Endothelial cell of umbilical vein (primary cell): ENCODE results near the gene PRKD2. TPM values are rescaled to one million over a fixed set of nuclear protein-coding genes. Genes with fewer than 3 reads are reported as not detected.

Experiments used
- BruUV-seq: library from RNA; stranded (reverse); fragments of 400-500 nt; replicated peaks from 2 replicates; lab custom pipeline; 2021; lab: Mats Ljungman, UMichigan
- CTCF ChIA-PET: fragments of 300-600, 350-600 bp; sonication (Branson Sonifier 250); formaldehyde crosslinking; loops from one replicate; lab custom pipeline; 2021; ENCODE audit warnings: antibody characterized with exemption, inconsistent platforms; lab: Charles Lee
- POLR2A ChIA-PET: fragments of 300-600, 350-600 bp; sonication (Branson Sonifier 250); formaldehyde crosslinking; loops from one replicate; lab custom pipeline; 2021; ENCODE audit warnings: antibody characterized with exemption, inconsistent platforms; lab: Charles Lee
- DNase-seq: peaks from one replicate; pipeline ENCODE4 v3.0.0-alpha.2; 2011; ENCODE audit warnings: low read depth, low spot score
- FAIRE-seq: peaks from 2 replicates; lab custom pipeline; 2011; peaks lifted over from hg19 to GRCh38; lab: Jason Lieb, UNC
- H2AFZ ChIP-seq: 2 replicates; pipeline ENCODE4 v1.6.0; 2012; ENCODE audit warnings: low read depth, low read length, control low read depth, inconsistent platforms
- H3K27ac ChIP-seq: 2 replicates; pipeline ENCODE4 v1.5.1; 2011; ENCODE audit warnings: low read depth, mild to moderate bottlenecking, control low read depth, low read length, moderate library complexity; ENCODE audit not compliant: insufficient read depth
- H3K27me3 ChIP-seq, 2 experiments: 2 replicates each; pipeline versions ENCODE4 v1.6.0 to v1.6.1; 2011; ENCODE audit warnings: low read length in 2 of 2, mixed read lengths in 1 of 2; ENCODE audit not compliant: control insufficient read depth in 2 of 2, insufficient read depth in 2 of 2
- H3K36me3 ChIP-seq, 2 experiments: 2 replicates in 1 of 2; 3 replicates in 1 of 2; pipeline ENCODE4 v1.5.1; 2011; ENCODE audit warnings: low read length in 2 of 2, mild to moderate bottlenecking in 1 of 2, moderate library complexity in 1 of 2; ENCODE audit not compliant: control insufficient read depth in 2 of 2, insufficient read depth in 2 of 2; ENCODE audit errors: extremely low read depth in 1 of 2
- H3K4me1 ChIP-seq: 3 replicates; pipeline ENCODE4 v1.5.1; 2011; ENCODE audit warnings: mild to moderate bottlenecking, low read length; ENCODE audit not compliant: control insufficient read depth, insufficient read depth; ENCODE audit errors: extremely low read depth
- H3K4me2 ChIP-seq: 2 replicates; pipeline ENCODE4 v1.6.1; 2011; ENCODE audit warnings: low read length, control low read depth, mixed read lengths; ENCODE audit not compliant: insufficient read depth
- H3K4me3 ChIP-seq, 3 experiments: fragments of 200-600 bp in 1 of 3; sonication (generic), shearing (Covaris generic) in 1 of 3; replicated peaks in 1 of 3; 2 replicates each; pipeline ENCODE4 v1.5.1; 2011 to 2016; ENCODE audit warnings: control low read depth in 3 of 3, low read length in 3 of 3, mild to moderate bottlenecking in 2 of 3, inconsistent platforms in 1 of 3, low read depth in 1 of 3, moderate library complexity in 1 of 3; ENCODE audit not compliant: insufficient read depth in 1 of 3
- H3K79me2 ChIP-seq: 2 replicates; pipeline ENCODE4 v1.6.0; 2012; ENCODE audit warnings: low read length, inconsistent platforms; ENCODE audit not compliant: control insufficient read depth, insufficient read depth
- H3K9ac ChIP-seq: replicated peaks from 2 replicates; pipeline ENCODE3; 2011; ENCODE audit warnings: low read length, control low read depth; ENCODE audit not compliant: insufficient read depth; ENCODE audit errors: extremely low read depth
- H3K9me1 ChIP-seq: replicated peaks from 3 replicates; pipeline ENCODE4 v1.6.0; 2011; ENCODE audit warnings: mild to moderate bottlenecking, low read length; ENCODE audit not compliant: control insufficient read depth, insufficient read depth; ENCODE audit errors: extremely low read depth
- H3K9me3 ChIP-seq: replicated peaks from 2 replicates; pipeline ENCODE4 v1.5.1; 2012; ENCODE audit warnings: low read length, inconsistent platforms; ENCODE audit not compliant: control insufficient read depth, insufficient read depth
- H4K20me1 ChIP-seq: replicated peaks from 2 replicates; pipeline ENCODE3; 2011; ENCODE audit warnings: mild to moderate bottlenecking, low read length; ENCODE audit not compliant: control insufficient read depth, insufficient read depth; ENCODE audit errors: extremely low read depth
- EZH2 ChIP-seq: IDR thresholded peaks from 2 replicates; pipeline ENCODE4 v1.6.1; 2012; ENCODE audit warnings: borderline replicate concordance, low read depth, mild to moderate bottlenecking, moderate library complexity, low read length, inconsistent platforms; ENCODE audit not compliant: severe bottlenecking
- FOS ChIP-seq: IDR thresholded peaks from 2 replicates; pipeline ENCODE4 v1.6.1; 2011; ENCODE audit warnings: mild to moderate bottlenecking, low read length, moderate library complexity, borderline replicate concordance; ENCODE audit not compliant: insufficient read depth
- GATA2 ChIP-seq: IDR thresholded peaks from 2 replicates; pipeline ENCODE4 v1.7.0; 2011; ENCODE audit warnings: low read depth, mild to moderate bottlenecking, moderate library complexity, mixed read lengths, low read length; ENCODE audit not compliant: insufficient read length, insufficient read depth
- JUN ChIP-seq: IDR thresholded peaks from 2 replicates; pipeline ENCODE4 v1.6.1; 2011; ENCODE audit warnings: borderline replicate concordance, low read depth; ENCODE audit not compliant: insufficient read length, insufficient read depth
- MYC ChIP-seq: IDR thresholded peaks from one replicate; pipeline ENCODE4 v1.6.1; 2011; ENCODE audit warnings: mild to moderate bottlenecking, low read depth, low read length
- POLR2A ChIP-seq: IDR thresholded peaks from 2 replicates; pipeline ENCODE4 v1.6.1; 2012; ENCODE audit warnings: low read depth, mild to moderate bottlenecking, control low read depth, low read length
- POLR2AphosphoS5 ChIP-seq: IDR thresholded peaks from 2 replicates; pipeline ENCODE4 v1.6.1; 2012; ENCODE audit warnings: low read depth, mild to moderate bottlenecking, control low read depth, low read length, moderate library complexity; ENCODE audit not compliant: insufficient read depth
- dilution Hi-C: fragments of 300-500 bp; cut with MboI; formaldehyde crosslinking; loops from one replicate; pipeline ENCODE4 v1.15.0; 2019; ENCODE audit warnings: low sequenced_read_pairs; ENCODE audit not compliant: extremely low pct_ligation_motif_present
- intact Hi-C: fragments of 100-400 bp; cut with micrococcal nuclease; formaldehyde crosslinking; loops from one replicate; pipeline ENCODE4 v1.10.0; 2022
- polyA plus RNA-seq, 4 experiments: library from polyadenylated mRNA; depleted of rRNA in 3 of 4; stranded (reverse) in 3 of 4; unstranded in 1 of 4; fragments of >200 nt; gene quantifications; 2 replicates each; pipeline versions ENCODE4 v1.2.1 to v1.2.3, GENCODE V29; 2011 to 2012; ENCODE audit warnings: missing spikeins in 1 of 4
- total RNA-seq: library from RNA; stranded (reverse); gene quantifications from 2 replicates; pipeline ENCODE4 v1.2.3, GENCODE V29; 2021
- TF ChIP-seq, protein P1 (sequence below): IDR thresholded peaks from 2 replicates; pipeline ENCODE4 v1.6.1; 2011; ENCODE audit not compliant: insufficient read depth, insufficient read length
- TF ChIP-seq, protein P2 (sequence below), 2 donors: IDR thresholded peaks; 1 replicate in 1 of 2; 2 replicates in 1 of 2; pipeline ENCODE4 v1.5.1; 2011; ENCODE audit warnings: low read length in 2 of 2, mild to moderate bottlenecking in 2 of 2, moderate library complexity in 2 of 2, control low read depth in 1 of 2, inconsistent platforms in 1 of 2, low read depth in 1 of 2; ENCODE audit not compliant: insufficient read depth in 1 of 2; ENCODE audit errors: extremely low read depth in 1 of 2

Gene PRKD2
- total and polyA plus RNA-seq, 2 donors (not counting 3 experiments of a cell fraction or from before 2014, with no cell fraction given), result 40.4 to 94.9 TPM

DNA sequence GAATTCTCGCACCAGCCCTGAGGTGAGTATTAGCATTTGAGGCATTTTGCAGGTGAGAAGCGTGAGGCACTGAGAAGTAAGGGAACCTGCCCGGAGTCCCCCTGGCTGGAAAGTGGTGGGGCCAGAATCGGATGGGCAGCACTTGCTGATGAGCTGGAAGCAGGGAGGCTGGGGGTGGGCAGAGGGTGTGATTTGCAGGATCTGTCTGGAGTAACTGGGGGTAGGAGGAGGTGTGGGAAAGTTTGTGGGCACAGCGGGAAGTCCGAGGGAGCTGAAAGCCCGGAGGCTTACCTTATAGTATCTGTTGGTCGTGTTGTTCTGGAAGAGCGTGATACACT, 20.1 kb downstream of the PRKD2 start:
- ChIA-PET CTCF (interaction anchor here (0.7 to 1.6 kb wide), 7 partner anchors 9 to 167 kb away, joined by 3 to 7 read pairs (median 3); no protein-coding TSS in a partner anchor), POLR2A (interaction anchor here (0.6 kb wide), 1 partner anchor 1193 kb away, joined by 5 read pairs; no protein-coding TSS in a partner anchor)
- no peak for FAIRE-seq
- no peaks in the 10 kb centered on the region for H3K9me1 ChIP-seq
- H3K4me2 ChIP-seq, result no peak overlapping the region
- no peak overlapping the region for H3K27ac ChIP-seq
- no peaks in the 10 kb centered on the region for H3K9me3 ChIP-seq
- peaks cover 22 to 70% of the 10 kb centered on the region in 2 experiments for H3K36me3 ChIP-seq
- H4K20me1 ChIP-seq, result no peaks in the 10 kb centered on the region
- TF ChIP-seq EZH2 (no peak), JUN (no peak), POLR2AphosphoS5 (no peak), POLR2A (no peak), MYC (no peak), GATA2 (no peak), FOS (no peak)
- TF ChIP-seq, protein P1, sequence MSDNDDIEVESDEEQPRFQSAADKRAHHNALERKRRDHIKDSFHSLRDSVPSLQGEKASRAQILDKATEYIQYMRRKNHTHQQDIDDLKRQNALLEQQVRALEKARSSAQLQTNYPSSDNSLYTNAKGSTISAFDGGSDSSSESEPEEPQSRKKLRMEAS, result no peak
- TF ChIP-seq, protein P2, sequence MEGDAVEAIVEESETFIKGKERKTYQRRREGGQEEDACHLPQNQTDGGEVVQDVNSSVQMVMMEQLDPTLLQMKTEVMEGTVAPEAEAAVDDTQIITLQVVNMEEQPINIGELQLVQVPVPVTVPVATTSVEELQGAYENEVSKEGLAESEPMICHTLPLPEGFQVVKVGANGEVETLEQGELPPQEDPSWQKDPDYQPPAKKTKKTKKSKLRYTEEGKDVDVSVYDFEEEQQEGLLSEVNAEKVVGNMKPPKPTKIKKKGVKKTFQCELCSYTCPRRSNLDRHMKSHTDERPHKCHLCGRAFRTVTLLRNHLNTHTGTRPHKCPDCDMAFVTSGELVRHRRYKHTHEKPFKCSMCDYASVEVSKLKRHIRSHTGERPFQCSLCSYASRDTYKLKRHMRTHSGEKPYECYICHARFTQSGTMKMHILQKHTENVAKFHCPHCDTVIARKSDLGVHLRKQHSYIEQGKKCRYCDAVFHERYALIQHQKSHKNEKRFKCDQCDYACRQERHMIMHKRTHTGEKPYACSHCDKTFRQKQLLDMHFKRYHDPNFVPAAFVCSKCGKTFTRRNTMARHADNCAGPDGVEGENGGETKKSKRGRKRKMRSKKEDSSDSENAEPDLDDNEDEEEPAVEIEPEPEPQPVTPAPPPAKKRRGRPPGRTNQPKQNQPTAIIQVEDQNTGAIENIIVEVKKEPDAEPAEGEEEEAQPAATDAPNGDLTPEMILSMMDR (IDR thresholded peaks at IDR 0.05; ENCODE audit: extremely low read depth in 1 of 2, insufficient read depth in 1 of 2, low read depth in 1 of 2, low read length in 2 of 2), result no peak
- intact Hi-C loops (loop anchor here (2.0 kb wide), 1 partner anchor 32 kb away; no protein-coding TSS in a partner anchor), dilution Hi-C loops (no loop called here)
- H3K4me1 ChIP-seq, result no peaks in the 10 kb centered on the region
- no peak overlapping the region for H2AFZ ChIP-seq
- H3K79me2 ChIP-seq, result no peaks in the 10 kb centered on the region
- no peak overlapping the region for H3K9ac ChIP-seq
- H3K27me3 ChIP-seq, result no peaks in the 10 kb centered on the region
- no TSS peak for BruUV-seq
- no peak overlapping the region for H3K4me3 ChIP-seq
- no peak for DNase-seq
